Psoas muscle (tissue), 8 donors: ENCODE measurements around the gene UNG. TPM values are rescaled to one million over a fixed set of nuclear protein-coding genes. Genes with fewer than 3 reads are reported as not detected.

Experiments used
- ATAC-seq, 4 donors: fragments of 200-7000 bp; cut with Tn5 transposase; one replicate each; pipeline ENCODE4 v1.9.1; 2020; ENCODE audit warnings: moderate library complexity in 3 of 4, mild to moderate bottlenecking in 2 of 4
- DNase-seq, 2 donors: peaks; one replicate each; pipeline ENCODE4 v3.0.0-alpha.2; 2020
- H3K27ac ChIP-seq: fragments of 200-600 bp; one replicate; pipeline ENCODE4 v1.8.0; 2022
- H3K27me3 ChIP-seq, 3 donors: fragments of 200-600 bp in 1 of 3; one replicate each; pipeline versions ENCODE4 v1.6.1 to v1.8.0; 2013 to 2022; ENCODE audit warnings: low read length in 2 of 3, mild to moderate bottlenecking in 2 of 3, moderate library complexity in 1 of 3; ENCODE audit not compliant: insufficient read depth in 3 of 3
- H3K36me3 ChIP-seq, 2 donors: fragments of 200-600 bp in 1 of 2; one replicate each; pipeline versions ENCODE4 v1.6.1 to v1.8.0; 2013 to 2022; ENCODE audit warnings: low read depth in 1 of 2, mild to moderate bottlenecking in 1 of 2, moderate library complexity in 1 of 2; ENCODE audit not compliant: insufficient read depth in 1 of 2
- H3K4me1 ChIP-seq: fragments of 200-600 bp; one replicate; pipeline ENCODE4 v1.8.0; 2022
- H3K4me3 ChIP-seq: fragments of 200-600 bp; one replicate; pipeline ENCODE4 v1.8.0; 2022; ENCODE audit warnings: mild to moderate bottlenecking
- H3K9me3 ChIP-seq: fragments of 200-600 bp; one replicate; pipeline ENCODE4 v1.8.0; 2022
- WGBS, 3 donors: extraction: QIAGEN DNeasy Blood & Tissue Kit; methylation state at CpG; one replicate each; pipeline versions ENCODE4 v1.1.6 to v1.1.7; 2013; 5-methylcytosine and 5-hydroxymethylcytosine counted together
- intact Hi-C, 2 donors: fragments of 100-400 bp; cut with DNase I; formaldehyde crosslinking; loops; one replicate each; pipeline versions ENCODE4 v1.11.0 to v1.14.2; 2022
- polyA plus RNA-seq, 3 donors: library from polyadenylated mRNA; stranded (reverse); fragments of 200-250 nt; gene quantifications; one replicate each; pipeline ENCODE4 v1.2.3, GENCODE V29; 2013
- total RNA-seq, 4 donors: library from RNA; stranded (reverse); fragmentation: NEBNext Ultra II Directional in 2 of 4; extraction: Animal tissue kit (Norgen Biotek cat#: 25700) in 2 of 4; gene quantifications; one replicate each; pipeline versions ENCODE4 v1.2.1 to v1.2.4, GENCODE V29; 2021 to 2023
- TF ChIP-seq, protein P1 (sequence below): fragments of 200-600 bp; IDR thresholded peaks from one replicate; pipeline ENCODE4 v1.8.0; 2022; ENCODE audit warnings: antibody characterized with exemption
- donor health status: healthy with polysubstance abuse.
- donor health status: DM: no; HTN: no; CAD: no; lungs with moderate emphysema.
- donor health status: Bipolar disorder and iron deficiency.
- donor health status: healthy.
- donor health status: DM: yes; HTN: yes; CAD: no.
- donor health status: DM: no; HTN: no; CAD: no.
- donor health status: DM: no; HTN: no; CAD: no.
- donor health status: DM: yes; HTN: yes; CAD: no.

UNG gene
- total and polyA plus RNA-seq, 7 donors: 34.3 to 93.1 (median 41.7) TPM

DNA sequence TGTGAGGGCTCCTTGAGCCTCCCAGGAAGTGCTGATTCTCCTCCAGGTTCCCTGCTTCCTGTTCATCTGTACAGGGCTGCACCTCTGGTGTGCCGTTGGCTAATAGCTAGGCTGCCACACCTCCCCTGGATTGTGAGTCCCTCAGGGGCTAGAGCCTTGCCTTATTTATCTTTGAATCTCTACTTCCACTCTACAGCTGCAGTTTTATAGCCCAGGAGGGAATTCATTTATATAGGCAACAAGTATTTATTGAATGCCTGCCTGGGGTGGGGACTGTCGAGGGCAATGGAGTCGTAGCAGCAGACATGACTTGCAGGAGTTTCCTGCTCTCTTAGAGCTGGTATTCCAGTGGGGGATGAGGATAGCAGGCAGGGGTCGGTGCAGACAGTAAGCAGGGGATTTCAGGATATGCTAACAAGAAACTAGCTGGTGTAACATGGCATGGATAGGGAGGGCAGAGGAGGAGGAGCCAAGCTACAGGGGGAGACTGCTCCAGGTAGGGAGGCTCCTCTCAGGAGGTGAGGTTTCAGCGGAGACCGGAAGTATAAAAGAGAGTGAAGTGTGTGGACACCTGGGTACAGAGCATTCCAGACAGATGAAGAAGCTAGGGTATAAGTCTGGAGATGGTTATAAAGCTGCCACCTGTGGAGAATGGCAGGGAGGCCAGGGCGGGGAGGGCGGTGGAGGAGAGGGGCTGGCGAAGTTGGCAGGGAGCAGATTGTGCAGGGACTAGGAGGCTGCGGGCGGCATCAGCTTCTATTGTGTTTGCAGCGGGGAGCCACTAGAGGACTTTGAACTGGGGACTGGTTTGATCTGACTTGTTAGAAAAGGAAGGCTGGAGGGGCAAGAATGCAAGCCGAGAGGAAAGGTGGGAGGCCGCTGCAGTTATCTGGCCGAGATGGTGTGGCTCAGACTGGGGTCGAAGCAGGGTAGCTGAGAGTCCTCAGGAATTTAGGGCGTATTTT, 27.8 kb upstream of the UNG start:
- H3K27ac ChIP-seq: no peak overlapping the region
- intact Hi-C loops: no loop called here
- no peaks in the 10 kb centered on the region for H3K9me3 ChIP-seq
- 74 to 80% (median 77%) methylated on average over 17 of the region's 17 CpGs for WGBS, 3 donors
- H3K4me1 ChIP-seq: no peaks in the 10 kb centered on the region
- TF ChIP-seq, protein P1, sequence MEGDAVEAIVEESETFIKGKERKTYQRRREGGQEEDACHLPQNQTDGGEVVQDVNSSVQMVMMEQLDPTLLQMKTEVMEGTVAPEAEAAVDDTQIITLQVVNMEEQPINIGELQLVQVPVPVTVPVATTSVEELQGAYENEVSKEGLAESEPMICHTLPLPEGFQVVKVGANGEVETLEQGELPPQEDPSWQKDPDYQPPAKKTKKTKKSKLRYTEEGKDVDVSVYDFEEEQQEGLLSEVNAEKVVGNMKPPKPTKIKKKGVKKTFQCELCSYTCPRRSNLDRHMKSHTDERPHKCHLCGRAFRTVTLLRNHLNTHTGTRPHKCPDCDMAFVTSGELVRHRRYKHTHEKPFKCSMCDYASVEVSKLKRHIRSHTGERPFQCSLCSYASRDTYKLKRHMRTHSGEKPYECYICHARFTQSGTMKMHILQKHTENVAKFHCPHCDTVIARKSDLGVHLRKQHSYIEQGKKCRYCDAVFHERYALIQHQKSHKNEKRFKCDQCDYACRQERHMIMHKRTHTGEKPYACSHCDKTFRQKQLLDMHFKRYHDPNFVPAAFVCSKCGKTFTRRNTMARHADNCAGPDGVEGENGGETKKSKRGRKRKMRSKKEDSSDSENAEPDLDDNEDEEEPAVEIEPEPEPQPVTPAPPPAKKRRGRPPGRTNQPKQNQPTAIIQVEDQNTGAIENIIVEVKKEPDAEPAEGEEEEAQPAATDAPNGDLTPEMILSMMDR: no peak
- H3K4me3 ChIP-seq: no peak overlapping the region
- DNase-seq: no peak
- ATAC-seq: no peak
- H3K27me3 ChIP-seq: no peaks in the 10 kb centered on the region
- peaks cover 16 to 74% of the 10 kb centered on the region in 2 donors for H3K36me3 ChIP-seq

DNA sequence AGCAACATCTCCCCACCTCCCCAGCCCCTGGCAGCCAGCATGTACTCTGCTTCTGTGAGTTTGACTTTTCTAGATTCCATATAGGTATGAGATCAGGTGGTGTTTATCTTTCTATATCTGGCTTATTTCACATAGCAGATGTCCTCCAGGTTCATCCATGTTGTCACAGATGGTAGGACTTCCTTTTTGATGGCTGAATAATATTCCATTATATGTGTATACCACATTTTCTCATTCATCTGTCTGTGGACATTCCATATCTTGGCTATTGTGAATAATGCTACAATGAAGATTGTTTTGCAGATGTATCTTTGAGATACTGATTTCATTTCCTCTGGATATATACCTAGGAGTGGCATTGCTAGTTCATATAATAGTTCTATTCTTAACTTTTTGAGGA, 22.5 kb upstream of the UNG start:
- DNase-seq: no peak
- Histone ChIP-seq H3K27me3 (no peaks in the 10 kb centered on the region), H3K9me3 (no peaks in the 10 kb centered on the region), H3K27ac (no peak overlapping the region), H3K36me3 (peaks cover 6 to 83% of the 10 kb centered on the region in 2 donors), H3K4me1 (no peaks in the 10 kb centered on the region), H3K4me3 (no peak overlapping the region)
- intact Hi-C loops: no loop called here
- TF ChIP-seq, protein P1: no peak
- no peak for ATAC-seq

DNA sequence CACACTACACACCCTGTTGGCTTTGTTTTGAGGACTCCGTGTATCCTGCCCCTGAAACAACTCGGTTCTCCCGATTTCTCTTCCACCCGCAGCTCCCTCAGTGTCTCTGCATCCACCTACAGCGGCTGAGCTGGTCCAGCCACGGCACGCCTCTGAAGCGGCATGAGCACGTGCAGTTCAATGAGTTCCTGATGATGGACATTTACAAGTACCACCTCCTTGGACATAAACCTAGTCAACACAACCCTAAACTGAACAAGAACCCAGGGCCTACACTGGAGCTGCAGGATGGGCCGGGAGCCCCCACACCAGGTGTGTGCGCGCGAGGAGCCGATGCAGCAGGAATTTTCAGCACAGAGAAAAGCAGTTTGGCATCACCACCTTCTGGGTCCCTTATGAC, 14.6 kb upstream of the UNG start:
- no peaks in the 10 kb centered on the region for H3K27me3 ChIP-seq
- intact Hi-C loops: no loop called here
- H3K9me3 ChIP-seq: no peaks in the 10 kb centered on the region
- TF ChIP-seq, protein P1: no peak
- DNase-seq (no peak), ATAC-seq (no peak)
- H3K36me3 ChIP-seq: peaks cover 4 to 90% of the 10 kb centered on the region in 2 donors
- no peaks in the 10 kb centered on the region for H3K4me1 ChIP-seq
- WGBS, 3 donors: 88 to 94% (median 94%) methylated on average over 14 of the region's 14 CpGs
- no peak overlapping the region for H3K27ac ChIP-seq
- H3K4me3 ChIP-seq: no peak overlapping the region

DNA sequence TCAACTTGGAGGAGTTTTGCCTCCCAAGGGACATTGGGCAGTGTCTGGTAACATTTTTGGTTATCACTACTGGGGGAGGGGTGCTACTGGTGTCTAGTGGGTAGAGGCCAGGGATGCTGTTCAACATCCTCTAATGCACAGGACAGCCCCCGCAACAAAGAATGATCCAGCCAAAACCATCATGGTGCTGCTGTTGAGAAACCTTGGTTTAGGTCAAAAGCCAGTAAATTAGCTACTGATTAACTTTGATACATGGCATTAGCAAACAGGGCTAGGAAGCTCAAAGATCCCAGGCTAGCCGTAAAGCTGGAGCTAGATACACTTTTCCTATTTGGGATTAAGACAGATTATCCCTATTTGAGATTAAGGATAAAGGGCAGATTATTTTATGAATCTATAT, 13.0 kb upstream of the UNG start:
- ATAC-seq: no peak
- 93 to 95% (median 95%) methylated on average over 2 of the region's 2 CpGs for WGBS, 3 donors
- no peak for DNase-seq
- Histone ChIP-seq H3K9me3 (no peaks in the 10 kb centered on the region), H3K27me3 (no peaks in the 10 kb centered on the region), H3K36me3 (peaks cover 4 to 97% of the 10 kb centered on the region in 2 donors), H3K4me3 (no peak overlapping the region), H3K4me1 (no peaks in the 10 kb centered on the region), H3K27ac (no peak overlapping the region)
- intact Hi-C loops: no loop called here
- TF ChIP-seq, protein P1: no peak
